Measurements from ENCODE around the gene MAST4. TPM values are rescaled to one million over a fixed set of nuclear protein-coding genes. Genes with fewer than 3 reads are reported as not detected.

The MAST4 gene
- total and polyA plus RNA-seq, 2 of the 4 experiments (the other 2 are of a cell fraction), result 4.8 to 6.8 TPM

- no peak overlapping the region for H4K5ac ChIP-seq (ENCODE audit: low read depth, low read length)
- no peak overlapping the region for H3K4ac ChIP-seq (ENCODE audit: low read depth, low read length)
- no peaks in the 10 kb centered on the region for H3K36me3 ChIP-seq (ENCODE audit: control insufficient read depth, insufficient read depth, low read length)
- H2BK120ac ChIP-seq (ENCODE audit: low read depth, low read length), result no peak overlapping the region
- no peak overlapping the region for H2BK20ac ChIP-seq (ENCODE audit: low read depth, low read length)
- no peak overlapping the region for H2BK15ac ChIP-seq (ENCODE audit: low read depth, low read length)
- H4K20me1 ChIP-seq (ENCODE audit: insufficient read depth, low read length), result no peaks in the 10 kb centered on the region
- CTCF ChIA-PET, result interaction anchor here (1.3 kb wide), 1 partner anchor 9 kb away, joined by 3 read pairs; no protein-coding TSS in a partner anchor
- H3K56ac ChIP-seq (ENCODE audit: extremely low read depth, insufficient read depth, low read length), result no peak overlapping the region
- H3K9me3 ChIP-seq (ENCODE audit: control insufficient read depth, insufficient read depth, low read length), result no peaks in the 10 kb centered on the region
- dilution Hi-C loops (cut with HindIII; ENCODE audit: low sequenced_read_pairs, unreplicated experiment) (no loop called here), in situ Hi-C loops (cut with MboI; ENCODE audit: low sequenced_read_pairs) (no loop called here), intact Hi-C loops (cut with micrococcal nuclease) (no loop called here)
- no TSS peak for BruUV-seq (replicated peaks)
- ATAC-seq (ENCODE audit: low read depth) (no peak), DNase-seq (no peak)
- H3K27me3 ChIP-seq (ENCODE audit: control insufficient read depth, insufficient read depth, low read length), result no peaks in the 10 kb centered on the region
- no peak overlapping the region for H3K23ac ChIP-seq (ENCODE audit: low read depth, low read length)
- 0 out of 2 replicates have a peak, but pooled peaks cover 1% of the 10 kb centered on the region for H3K4me1 ChIP-seq (ENCODE audit: control insufficient read depth, insufficient read depth, low read length)
- H2AK5ac ChIP-seq (ENCODE audit: low read depth, low read length), result no peak overlapping the region
- H2AFZ ChIP-seq (replicated peaks; ENCODE audit: low read length, poor library complexity), result no peak overlapping the region
- POLR2A ChIA-PET (ENCODE audit: unreplicated experiment), result no interaction called here
- H3K9ac ChIP-seq (ENCODE audit: low read depth, low read length), result no peak overlapping the region
- H3K9me1 ChIP-seq (ENCODE audit: insufficient read depth, low read length), result no peaks in the 10 kb centered on the region; the same call in 1 of the 2 replicates
- 90% methylated on average over 1 of the region's 2 CpGs; no CpG with 5 or more reads in 1 of the 2 experiments for WGBS, 2 experiments (ENCODE audit: extremely low coverage in 2 of 2, insufficient read length in 1 of 2)
- no peak overlapping the region for H3K4me3 ChIP-seq (ENCODE audit: insufficient read depth, low read depth, low read length)
- no peak for TF ChIP-seq USF2 (IDR thresholded peaks at IDR 0.05; ENCODE audit: low read depth, low read length)
- TF ChIP-seq MXI1 (IDR thresholded peaks at IDR 0.05; ENCODE audit: borderline replicate concordance, low read depth, low read length), result no peak
- no peak for TF ChIP-seq NFE2L2 (IDR thresholded peaks at IDR 0.05; ENCODE audit: low read depth, low read length)
- no peak for TF ChIP-seq SMC3 (IDR thresholded peaks at IDR 0.05; ENCODE audit: low read depth, low read length)
- no peak for TF ChIP-seq CHD1 (IDR thresholded peaks at IDR 0.05; ENCODE audit: low read depth, low read length)
- TF ChIP-seq MAFK (IDR thresholded peaks at IDR 0.05; ENCODE audit: low read depth, low read length), result no peak
- no peak for TF ChIP-seq RFX5 (IDR thresholded peaks at IDR 0.05; ENCODE audit: low read depth, low read length)
- no peak overlapping the region for H3K27ac ChIP-seq (ENCODE audit: insufficient read depth, low read length)
- H3K79me1 ChIP-seq (ENCODE audit: low read depth in 1 of 2, low read length in 2 of 2), result no peaks in the 10 kb centered on the region
- no peak overlapping the region for H3K4me2 ChIP-seq (ENCODE audit: low read depth, low read length)
- H4K8ac ChIP-seq (ENCODE audit: low read depth in 2 of 2, low read length in 2 of 2), result no peak overlapping the region
- no peak overlapping the region for H3K14ac ChIP-seq (replicated peaks; ENCODE audit: low read depth, low read length)
- H4K91ac ChIP-seq (ENCODE audit: insufficient read depth, low read depth, low read length), result no peak overlapping the region
- H2BK5ac ChIP-seq (ENCODE audit: low read depth, low read length, poor library complexity, severe bottlenecking), result no peak overlapping the region
- no peak overlapping the region for H3K18ac ChIP-seq (ENCODE audit: low read depth, low read length)
- no peak overlapping the region for H2AK9ac ChIP-seq (replicated peaks; ENCODE audit: low read depth, low read length, poor library complexity)
Observed at GRCh38 chr5:66658516-66658915, 62.3 kb downstream of the MAST4 start.

Data from IMR-90 (cell line).